ENCODE data around the gene MICALL2.

The MICALL2 gene

DNA sequence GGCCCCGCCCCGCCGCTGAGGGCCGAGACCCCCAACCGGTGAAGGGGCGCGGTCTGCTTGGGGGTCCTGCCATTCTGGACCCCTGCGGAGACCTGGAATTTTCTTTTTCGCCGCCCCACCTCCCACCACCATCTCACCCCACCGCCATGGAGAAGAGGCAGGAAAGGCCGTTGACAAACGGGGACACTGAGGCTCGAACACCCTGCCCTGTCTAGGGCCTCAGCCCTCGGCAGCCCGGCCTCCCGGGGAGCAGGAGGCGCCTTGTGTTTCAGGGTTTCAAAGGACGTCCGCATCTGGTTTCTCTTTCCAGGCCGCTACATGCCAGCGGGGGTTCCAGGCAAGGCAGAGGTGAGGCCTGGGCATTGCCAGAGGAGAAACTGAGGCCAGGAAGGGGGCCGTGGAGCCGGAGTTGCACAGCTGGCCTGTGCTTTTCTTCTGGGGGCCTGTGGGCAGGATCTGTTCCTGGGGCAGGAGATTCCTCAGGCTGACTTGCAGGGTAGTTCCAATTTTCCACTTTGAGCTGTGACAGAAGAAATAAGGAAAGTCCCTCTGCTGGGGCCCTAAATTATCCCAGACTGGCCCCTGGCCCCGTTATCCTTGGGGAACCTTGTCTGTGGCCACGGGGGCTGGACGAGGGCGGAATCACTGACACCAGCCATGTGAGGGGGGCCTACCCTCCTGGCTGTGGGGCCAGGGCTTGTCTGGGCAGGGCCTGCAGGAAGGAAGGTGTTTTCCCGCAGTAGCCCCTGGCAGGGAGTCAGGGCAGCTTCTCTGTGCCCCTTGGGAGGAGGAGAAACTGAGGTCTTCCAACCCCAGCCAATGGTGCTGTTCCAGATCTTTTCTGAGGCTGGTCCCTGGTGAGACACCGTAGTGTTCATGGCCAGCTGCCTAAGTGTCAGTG, 900 bp upstream of the MICALL2 start:
- TF ChIP-seq EZH2 (IDR thresholded peaks at IDR 0.05): no peak
- TF ChIP-seq POLR2AphosphoS5 (IDR thresholded peaks at IDR 0.05; ENCODE audit: borderline replicate concordance, low read depth, low read length): no peak
- no peak for TF ChIP-seq FOXP2 (optimal IDR thresholded peaks at IDR 0.05; ENCODE audit: control extremely low read depth, extremely low read length, insufficient read depth)
- Histone ChIP-seq H3K27ac (peak overlapping the region; percentile 45; the same call in 1 of the 2 replicates), H3K9me3 (ENCODE audit: low read depth, low read length) (no peaks in the 10 kb centered on the region), H3K4me3 (peak overlapping the region; percentile 82), H3K36me3 (ENCODE audit: insufficient read depth, low read length) (no peaks in the 10 kb centered on the region), H3K9ac (ENCODE audit: insufficient read length) (peak overlapping the region; percentile 60)
- no peak for DNase-seq (ENCODE audit: low read depth, low spot score)

DNA sequence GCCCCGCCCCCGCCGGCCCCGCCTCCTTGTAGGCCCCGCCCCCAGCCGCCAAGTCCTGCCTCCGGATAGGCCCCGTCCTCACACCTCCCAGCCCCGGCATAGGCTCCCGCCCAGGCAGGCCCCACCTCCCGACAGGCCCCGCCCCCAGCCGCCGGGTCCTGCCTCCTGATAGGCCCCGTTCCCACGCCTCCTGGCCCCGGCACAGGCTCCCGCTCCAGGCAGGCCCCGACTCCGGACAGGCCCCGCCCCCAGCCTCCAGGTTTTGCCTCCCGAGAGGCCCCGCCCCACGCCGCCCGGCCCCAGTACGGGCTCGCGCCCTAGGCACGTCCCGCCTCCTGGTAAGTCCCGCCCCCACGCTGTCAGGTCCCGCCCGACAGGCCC, 232 bp upstream of the MICALL2 start:
- Histone ChIP-seq H3K4me3 (peak overlapping the region; percentile 82), H3K9me3 (ENCODE audit: low read depth, low read length) (no peaks in the 10 kb centered on the region), H3K36me3 (ENCODE audit: insufficient read depth, low read length) (no peaks in the 10 kb centered on the region), H3K9ac (ENCODE audit: insufficient read length) (no peak overlapping the region), H3K27ac (no peak overlapping the region)
- peak; percentile 79 for DNase-seq (ENCODE audit: low read depth, low spot score)
- TF ChIP-seq EZH2 (IDR thresholded peaks at IDR 0.05) (no peak), FOXP2 (optimal IDR thresholded peaks at IDR 0.05; ENCODE audit: control extremely low read depth, extremely low read length, insufficient read depth) (no peak), POLR2AphosphoS5 (IDR thresholded peaks at IDR 0.05; ENCODE audit: borderline replicate concordance, low read depth, low read length) (no peak)

DNA sequence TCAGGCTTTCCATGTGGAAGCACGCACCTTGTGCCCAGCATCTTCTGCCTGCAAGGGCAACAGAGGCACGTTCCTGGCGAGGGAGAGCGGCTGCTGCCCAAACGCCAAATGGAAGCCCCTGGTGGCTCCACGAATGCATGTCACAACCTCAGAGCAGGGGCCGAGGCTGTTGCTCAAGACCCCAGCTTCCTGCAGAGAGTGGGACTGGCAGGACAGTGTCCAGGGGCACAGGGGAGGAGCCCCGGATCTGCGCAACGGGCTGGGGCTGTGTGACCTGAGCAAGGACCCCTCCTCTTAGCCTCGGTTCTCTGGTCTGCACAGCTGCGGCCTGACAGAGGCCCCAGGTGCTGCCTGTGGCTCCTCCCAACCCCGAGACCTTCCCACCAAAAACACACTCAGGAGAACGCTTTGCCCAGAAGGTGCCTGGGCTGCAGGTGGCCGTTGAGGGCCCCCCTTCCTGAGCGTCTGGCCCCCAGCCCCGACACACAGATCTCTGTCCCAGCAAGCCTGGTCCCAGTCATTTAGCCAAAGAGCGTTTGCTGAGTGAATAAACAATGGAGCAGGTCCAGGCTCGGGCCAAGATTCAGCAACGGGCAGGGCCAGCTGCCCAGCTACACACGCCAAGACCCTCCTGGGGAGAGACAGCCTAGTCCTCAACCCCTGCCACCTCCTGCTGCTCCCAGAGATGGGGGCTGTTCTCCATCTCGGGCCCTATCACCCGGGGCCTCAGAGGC, 1.2 kb downstream of the MICALL2 start:
- Histone ChIP-seq H3K27ac (no peak overlapping the region), H3K9ac (ENCODE audit: insufficient read length) (peak overlapping the region; percentile 68), H3K36me3 (ENCODE audit: insufficient read depth, low read length) (no peaks in the 10 kb centered on the region), H3K9me3 (ENCODE audit: low read depth, low read length) (no peaks in the 10 kb centered on the region), H3K4me3 (peak overlapping the region; percentile 78)
- no peak for DNase-seq (ENCODE audit: low read depth, low spot score)
- TF ChIP-seq FOXP2 (optimal IDR thresholded peaks at IDR 0.05; ENCODE audit: control extremely low read depth, extremely low read length, insufficient read depth) (no peak), EZH2 (IDR thresholded peaks at IDR 0.05) (no peak), POLR2AphosphoS5 (IDR thresholded peaks at IDR 0.05; ENCODE audit: borderline replicate concordance, low read depth, low read length) (no peak)

DNA sequence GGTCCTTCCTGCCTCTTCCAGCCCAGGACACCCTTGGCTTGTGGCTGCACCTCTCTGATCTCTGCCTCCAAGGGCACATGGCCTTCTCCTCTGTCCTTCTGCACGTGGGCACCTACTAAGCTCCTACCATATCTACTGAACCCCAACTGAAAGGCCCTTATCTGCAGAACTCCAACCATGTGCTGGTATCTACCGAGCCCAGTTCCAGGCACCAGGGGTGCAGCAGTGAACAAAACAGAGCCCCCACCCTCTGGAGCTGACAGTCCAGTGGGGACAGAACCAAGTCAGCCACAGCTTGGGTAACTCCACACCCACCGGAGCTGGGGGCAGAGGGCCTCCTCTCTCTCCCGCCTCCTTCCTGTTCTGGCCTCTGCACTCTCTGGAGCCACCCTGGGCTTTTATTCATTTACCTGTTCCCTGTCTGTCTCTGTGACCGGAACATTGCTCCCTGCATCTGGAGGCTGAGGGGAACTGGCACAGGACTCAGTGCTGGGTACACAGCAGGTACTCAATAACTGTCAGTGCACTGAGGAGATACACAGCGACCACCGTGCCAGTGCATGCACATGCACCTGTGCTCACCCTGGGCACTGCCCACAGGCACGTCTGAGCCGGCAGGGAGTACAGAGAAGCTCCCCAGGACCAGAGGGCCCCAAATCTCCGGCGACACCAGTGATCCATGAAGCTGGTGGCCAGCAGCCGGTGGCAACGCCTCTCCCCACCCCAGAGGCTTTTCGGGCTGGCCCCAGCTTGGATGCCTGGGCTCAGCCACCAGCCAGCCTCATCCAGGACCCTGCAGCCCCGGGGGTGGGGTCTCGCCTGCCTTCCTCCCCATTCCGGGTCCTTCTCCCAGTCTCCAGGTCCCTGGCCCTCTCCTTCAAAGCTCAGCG, 2.0 kb downstream of the MICALL2 start:
- Histone ChIP-seq H3K27ac (no peak overlapping the region), H3K9ac (ENCODE audit: insufficient read length) (no peak overlapping the region), H3K4me3 (no peak overlapping the region), H3K36me3 (ENCODE audit: insufficient read depth, low read length) (no peaks in the 10 kb centered on the region), H3K9me3 (ENCODE audit: low read depth, low read length) (no peaks in the 10 kb centered on the region)
- TF ChIP-seq EZH2 (IDR thresholded peaks at IDR 0.05): no peak
- no peak for TF ChIP-seq FOXP2 (optimal IDR thresholded peaks at IDR 0.05; ENCODE audit: control extremely low read depth, extremely low read length, insufficient read depth)
- TF ChIP-seq POLR2AphosphoS5 (IDR thresholded peaks at IDR 0.05; ENCODE audit: borderline replicate concordance, low read depth, low read length): no peak
- DNase-seq (ENCODE audit: low read depth, low spot score): no peak

DNA sequence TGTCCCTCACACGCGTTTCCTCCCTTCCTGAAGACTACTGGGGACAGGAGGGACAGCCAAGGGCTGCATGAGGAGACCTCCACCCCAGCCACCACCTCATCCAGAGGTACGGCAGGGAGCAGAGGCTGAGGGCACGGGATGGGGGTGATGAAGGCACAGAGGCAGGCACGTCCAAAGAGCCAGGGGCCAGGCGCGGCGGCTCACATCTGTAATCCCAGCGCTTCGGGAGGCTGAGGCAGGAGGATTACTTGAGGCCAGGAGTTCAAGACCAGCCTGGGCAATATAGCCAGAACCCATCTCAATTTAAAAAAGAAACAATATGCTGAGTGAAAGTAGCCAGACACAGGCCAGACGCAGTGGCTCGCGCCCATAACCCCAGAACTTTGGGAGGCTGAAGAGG, 3.3 kb downstream of the MICALL2 start:
- no peak overlapping the region for H3K27ac ChIP-seq
- H3K4me3 ChIP-seq: no peak overlapping the region
- no peaks in the 10 kb centered on the region for H3K36me3 ChIP-seq (ENCODE audit: insufficient read depth, low read length)
- no peaks in the 10 kb centered on the region for H3K9me3 ChIP-seq (ENCODE audit: low read depth, low read length)
- no peak overlapping the region for H3K9ac ChIP-seq (ENCODE audit: insufficient read length)
- no peak for TF ChIP-seq EZH2 (IDR thresholded peaks at IDR 0.05)
- no peak for TF ChIP-seq POLR2AphosphoS5 (IDR thresholded peaks at IDR 0.05; ENCODE audit: borderline replicate concordance, low read depth, low read length)
- TF ChIP-seq FOXP2 (optimal IDR thresholded peaks at IDR 0.05; ENCODE audit: control extremely low read depth, extremely low read length, insufficient read depth): no peak
- DNase-seq (ENCODE audit: low read depth, low spot score): no peak

DNA sequence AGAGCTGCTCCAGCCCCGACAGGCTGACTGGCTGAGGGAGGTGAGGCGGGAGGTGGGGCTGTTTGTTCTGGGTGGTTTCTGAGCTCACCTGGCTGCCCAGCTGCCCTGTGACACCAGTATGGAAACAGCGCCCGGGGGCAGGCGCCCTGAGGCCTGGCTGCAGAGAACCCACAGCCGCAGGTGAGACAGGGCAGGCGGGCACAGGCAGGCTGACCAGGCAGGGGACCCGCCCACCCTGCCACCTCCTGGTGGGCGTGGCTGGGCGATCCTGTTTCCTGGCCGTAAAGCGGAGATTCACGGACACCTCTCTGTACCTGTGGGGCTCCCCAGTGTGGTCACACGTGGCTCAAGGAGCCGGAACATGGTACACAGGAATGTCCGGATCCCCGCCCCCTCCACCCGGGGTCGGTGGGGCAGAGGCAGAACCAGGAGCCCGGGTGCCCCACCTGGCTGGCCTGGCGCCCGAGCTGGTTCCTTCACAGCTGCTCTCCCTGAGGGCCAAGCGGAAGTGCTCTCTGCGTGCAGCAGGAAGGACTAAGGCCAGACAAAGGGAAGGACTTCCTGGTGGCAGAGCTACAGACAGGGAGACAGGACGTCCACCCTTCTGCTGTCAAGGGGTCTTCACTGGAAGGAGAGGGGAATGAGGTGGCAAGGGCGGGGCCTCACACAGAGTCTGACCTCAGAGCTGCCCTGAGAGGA, 3.9 kb downstream of the MICALL2 start:
- Histone ChIP-seq H3K9ac (ENCODE audit: insufficient read length) (no peak overlapping the region), H3K27ac (no peak overlapping the region), H3K9me3 (ENCODE audit: low read depth, low read length) (no peaks in the 10 kb centered on the region), H3K4me3 (no peak overlapping the region), H3K36me3 (ENCODE audit: insufficient read depth, low read length) (no peaks in the 10 kb centered on the region)
- DNase-seq (ENCODE audit: low read depth, low spot score): no peak
- TF ChIP-seq POLR2AphosphoS5 (IDR thresholded peaks at IDR 0.05; ENCODE audit: borderline replicate concordance, low read depth, low read length): no peak
- no peak for TF ChIP-seq FOXP2 (optimal IDR thresholded peaks at IDR 0.05; ENCODE audit: control extremely low read depth, extremely low read length, insufficient read depth)
- no peak for TF ChIP-seq EZH2 (IDR thresholded peaks at IDR 0.05)

DNA sequence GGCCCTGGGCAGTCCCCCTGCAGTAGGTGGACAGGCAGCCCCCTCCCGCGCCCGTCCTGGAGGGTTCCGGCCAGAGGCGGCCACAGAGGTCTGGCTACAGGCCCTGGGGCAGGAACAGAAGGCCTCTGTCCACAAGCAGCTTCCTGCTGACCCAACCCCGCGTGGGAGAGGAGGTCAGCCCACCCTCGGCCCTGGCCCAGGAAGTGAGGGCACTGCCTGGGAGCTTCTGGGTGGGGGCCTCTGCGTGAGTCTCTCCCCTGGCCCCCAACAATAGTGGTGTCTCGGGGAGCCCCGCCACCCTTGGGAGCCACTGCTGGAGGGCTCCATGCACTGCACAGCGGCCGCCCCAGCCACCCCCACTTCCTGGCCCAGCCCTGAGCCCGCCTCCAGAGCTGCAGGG, 4.7 kb downstream of the MICALL2 start:
- no peak overlapping the region for H3K4me3 ChIP-seq
- H3K9me3 ChIP-seq (ENCODE audit: low read depth, low read length): no peaks in the 10 kb centered on the region
- no peak for DNase-seq (ENCODE audit: low read depth, low spot score)
- H3K9ac ChIP-seq (ENCODE audit: insufficient read length): no peak overlapping the region
- no peak overlapping the region for H3K27ac ChIP-seq
- H3K36me3 ChIP-seq (ENCODE audit: insufficient read depth, low read length): no peaks in the 10 kb centered on the region
- TF ChIP-seq POLR2AphosphoS5 (IDR thresholded peaks at IDR 0.05; ENCODE audit: borderline replicate concordance, low read depth, low read length): no peak

Measured in SK-N-MC (cell line).